ENCODE data around the gene BICDL1. TPM values are rescaled to one million over a fixed set of nuclear protein-coding genes. Genes with fewer than 3 reads are reported as not detected.

BICDL1 gene
- total RNA-seq, 1 donor from 2014 or later = 0.39 TPM

DNA sequence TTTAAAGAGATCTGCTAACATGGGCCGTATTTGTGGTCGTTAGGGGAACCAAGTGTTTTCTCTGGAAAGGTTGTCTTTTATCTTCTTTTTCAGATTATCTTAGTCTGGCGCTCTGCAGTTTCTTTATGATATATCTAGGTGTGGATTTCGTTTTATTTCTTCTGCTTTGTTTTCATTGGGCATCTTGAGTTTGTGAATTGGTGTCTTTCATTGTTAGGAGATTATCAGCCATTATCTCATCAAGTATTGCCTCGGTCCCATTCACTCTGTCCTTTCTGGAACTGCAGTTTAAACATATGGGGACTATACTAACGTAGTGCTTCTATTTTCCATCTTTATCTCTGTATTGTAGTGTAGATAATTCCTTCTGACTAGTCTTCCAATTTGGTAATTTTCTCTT is 60.4 kb downstream of the BICDL1 start:
- no peak for DNase-seq (ENCODE audit: low spot score)

DNA sequence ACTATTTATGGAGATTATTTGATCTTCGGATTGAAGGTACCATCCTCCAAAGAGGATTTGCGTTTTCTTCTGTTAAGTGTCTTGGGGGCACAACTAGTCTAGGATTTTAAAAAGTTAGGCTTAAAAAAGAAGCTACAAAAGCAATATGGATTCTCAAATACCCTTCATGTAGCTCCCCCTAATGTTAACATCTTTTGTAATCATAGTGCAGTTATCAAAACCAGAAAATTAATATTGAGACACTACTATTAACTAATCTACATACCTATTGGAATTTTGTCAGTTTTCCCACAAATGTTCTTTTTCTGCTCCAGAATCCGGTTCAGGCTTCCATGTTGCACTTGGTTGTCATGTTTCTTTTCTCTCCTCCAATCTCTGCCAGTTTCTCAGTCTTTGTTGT is 62.5 kb downstream of the BICDL1 start:
- DNase-seq (ENCODE audit: low spot score) = no peak

DNA sequence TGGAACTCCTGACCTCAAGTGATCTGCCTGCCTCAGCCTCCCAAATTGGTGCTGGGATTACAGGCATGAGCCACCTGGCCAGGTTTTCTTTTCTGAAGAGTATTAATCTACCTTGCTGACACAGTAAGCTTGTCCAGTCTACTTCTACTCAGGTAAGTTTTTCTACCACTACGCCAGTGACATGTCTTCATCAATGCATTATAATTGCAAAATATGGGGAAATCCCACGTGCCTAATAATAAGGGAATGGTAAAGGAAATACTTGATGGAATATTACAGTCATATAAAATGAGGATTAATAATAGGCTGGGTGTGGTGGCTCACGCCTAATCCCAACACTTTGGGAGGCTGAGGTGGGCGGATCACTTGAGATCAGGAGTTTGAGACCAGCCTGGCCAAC is 65.3 kb downstream of the BICDL1 start:
- DNase-seq (ENCODE audit: low spot score) = no peak

DNA sequence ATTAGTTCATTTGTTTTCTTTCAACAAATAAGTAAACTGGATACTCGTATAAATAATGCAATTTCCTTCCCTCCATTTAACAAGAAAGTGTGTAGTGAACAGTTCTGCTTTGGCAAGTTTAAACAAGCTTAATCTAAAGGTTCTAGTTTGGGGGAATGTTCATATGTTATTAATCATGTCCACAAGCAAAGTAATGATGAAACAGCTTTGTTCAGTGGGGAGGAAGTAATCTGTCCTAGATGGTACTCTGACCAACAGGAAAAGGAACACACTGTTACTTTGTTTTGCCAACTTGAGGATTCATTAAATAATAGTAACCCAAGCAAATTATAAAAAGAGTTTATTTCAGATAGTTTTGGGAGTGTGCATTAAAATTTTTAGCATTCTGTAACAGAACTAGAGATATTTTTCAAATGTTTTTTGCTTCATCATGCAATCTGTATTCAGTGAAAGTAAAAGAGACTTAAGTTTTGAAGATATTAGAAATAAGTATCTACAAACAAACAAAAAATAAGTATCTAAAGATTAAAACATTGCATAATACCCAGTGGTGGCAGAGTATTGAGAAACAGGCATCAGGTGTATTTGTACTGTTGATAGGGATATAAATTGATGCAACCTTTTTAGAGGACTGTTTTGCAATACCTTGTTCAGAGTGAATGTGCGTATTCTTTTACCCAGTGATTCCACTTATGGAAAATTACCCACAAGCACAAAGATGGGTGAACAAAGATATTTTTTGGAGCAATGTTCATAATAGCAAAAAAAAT is 66.4 kb downstream of the BICDL1 start:
- DNase-seq (ENCODE audit: low spot score) = no peak

DNA sequence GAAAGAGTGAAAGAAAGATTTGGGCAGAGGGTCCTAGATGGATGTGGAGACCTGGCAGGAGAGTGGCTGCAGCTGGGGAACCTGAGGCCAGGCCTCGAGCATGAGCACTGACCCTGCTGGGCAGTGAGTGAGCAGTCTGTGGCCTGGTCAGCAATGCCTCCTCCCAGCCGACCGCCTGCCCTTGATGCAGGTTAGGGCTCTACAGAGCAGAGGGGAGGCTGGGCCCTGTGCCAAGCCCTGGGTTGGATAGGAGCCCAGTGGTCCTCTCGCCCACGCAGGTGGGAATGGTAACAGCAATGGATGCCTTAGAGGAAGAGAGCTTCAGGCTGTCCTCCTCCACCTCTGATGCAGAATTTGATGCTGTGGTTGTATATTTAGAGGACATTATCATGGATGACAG is 67.7 kb downstream of the BICDL1 start:
- peak; percentile 60 for DNase-seq (ENCODE audit: low spot score)

DNA sequence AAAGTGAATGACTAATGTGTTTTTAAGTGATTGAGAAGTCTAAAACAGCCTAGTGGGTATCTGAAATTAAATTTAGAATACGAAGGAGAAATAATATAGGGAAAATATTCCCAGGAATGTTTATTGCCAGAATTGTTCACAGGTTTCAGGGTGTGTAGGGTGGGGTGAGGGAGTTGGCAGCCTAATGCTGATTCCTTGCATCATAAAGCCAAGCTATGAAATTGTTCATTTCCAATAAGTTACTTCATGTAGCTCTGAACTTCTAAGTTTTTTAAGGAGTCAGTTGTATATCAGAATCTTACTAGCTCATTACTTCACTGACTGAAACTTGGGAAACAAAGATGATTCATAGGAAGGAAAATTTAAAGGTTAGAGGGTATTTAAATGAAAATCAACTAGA is 71.2 kb downstream of the BICDL1 start:
- DNase-seq (ENCODE audit: low spot score) = no peak

DNA sequence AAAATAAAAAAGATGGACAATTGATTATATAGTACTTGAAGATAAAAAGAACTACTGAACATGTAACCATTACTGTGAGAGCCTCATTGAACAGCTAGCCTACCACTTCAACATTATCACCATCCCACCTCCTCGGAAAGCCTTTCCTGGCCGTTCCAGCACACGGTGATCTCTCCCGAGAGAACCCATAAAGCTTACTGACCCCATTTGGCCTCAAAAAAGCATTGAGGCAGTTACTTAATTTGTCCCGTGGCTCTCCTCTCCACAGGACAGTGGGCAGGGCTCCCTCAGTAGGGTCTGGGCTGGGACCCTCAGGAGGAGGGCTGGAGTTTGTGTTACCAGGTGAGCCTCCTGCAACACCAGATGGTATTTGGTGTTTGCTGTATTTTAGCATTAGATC is 71.7 kb downstream of the BICDL1 start:
- peak; percentile 47 for DNase-seq (ENCODE audit: low spot score)

DNA sequence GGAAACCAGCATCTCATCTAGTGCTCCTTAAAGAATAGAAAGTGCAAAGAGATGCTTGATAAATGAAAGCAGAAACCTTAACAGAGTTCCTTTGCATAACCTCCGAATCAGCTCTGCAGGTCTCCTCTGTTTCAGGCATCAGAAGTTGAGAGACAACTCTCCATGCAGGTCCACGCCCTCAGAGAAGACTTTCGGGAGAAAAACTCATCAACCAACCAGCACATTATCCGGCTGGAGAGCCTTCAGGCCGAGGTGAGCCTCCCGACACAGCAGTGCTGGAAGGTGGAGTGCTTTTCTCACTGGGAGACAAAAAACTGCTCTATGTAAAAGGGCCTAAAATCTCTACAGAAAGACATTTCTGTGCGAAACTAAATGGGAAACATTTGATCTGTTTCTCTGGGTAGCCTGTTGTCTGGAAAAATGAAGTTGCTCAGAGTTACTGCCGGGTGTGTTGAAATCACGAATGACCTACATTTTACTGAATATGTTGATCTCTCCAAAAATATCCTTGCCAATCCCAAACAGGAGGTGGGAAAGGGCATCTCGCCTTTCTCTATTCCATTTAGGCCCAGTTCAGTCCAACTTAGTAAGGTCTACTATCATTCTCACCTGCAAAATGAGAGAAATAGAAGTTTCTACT is 72.7 kb downstream of the BICDL1 start:
- DNase-seq (ENCODE audit: low spot score) = no peak

DNA sequence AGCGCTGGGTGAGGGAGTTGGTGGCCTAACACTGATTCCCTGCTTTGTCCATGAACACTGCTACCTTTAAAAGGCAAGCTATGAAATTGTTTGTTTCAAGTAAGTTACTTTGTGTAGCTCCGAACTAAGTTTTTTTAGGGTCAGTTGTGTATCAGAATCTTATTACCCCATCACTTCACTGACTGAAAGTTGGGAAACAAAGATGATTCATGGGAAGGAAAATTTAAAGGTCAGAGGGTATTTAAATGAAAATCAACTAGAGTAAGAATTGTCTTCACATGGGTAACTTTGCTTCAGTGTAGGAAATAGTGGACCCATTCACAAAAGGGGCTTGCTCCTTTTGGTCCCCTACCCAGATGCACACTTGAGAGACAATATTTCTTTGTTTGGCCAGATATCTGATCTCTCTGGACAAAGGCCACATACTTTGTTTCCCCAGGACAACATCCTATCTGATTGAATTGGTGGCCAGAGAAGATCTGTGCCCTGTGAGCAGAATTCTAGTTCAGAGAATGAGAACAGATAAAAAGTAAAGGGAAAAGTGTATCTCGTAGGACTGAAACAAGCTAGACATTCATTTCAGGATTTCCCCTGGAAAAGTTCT is 74.0 kb downstream of the BICDL1 start:
- DNase-seq (ENCODE audit: low spot score) = no peak

DNA sequence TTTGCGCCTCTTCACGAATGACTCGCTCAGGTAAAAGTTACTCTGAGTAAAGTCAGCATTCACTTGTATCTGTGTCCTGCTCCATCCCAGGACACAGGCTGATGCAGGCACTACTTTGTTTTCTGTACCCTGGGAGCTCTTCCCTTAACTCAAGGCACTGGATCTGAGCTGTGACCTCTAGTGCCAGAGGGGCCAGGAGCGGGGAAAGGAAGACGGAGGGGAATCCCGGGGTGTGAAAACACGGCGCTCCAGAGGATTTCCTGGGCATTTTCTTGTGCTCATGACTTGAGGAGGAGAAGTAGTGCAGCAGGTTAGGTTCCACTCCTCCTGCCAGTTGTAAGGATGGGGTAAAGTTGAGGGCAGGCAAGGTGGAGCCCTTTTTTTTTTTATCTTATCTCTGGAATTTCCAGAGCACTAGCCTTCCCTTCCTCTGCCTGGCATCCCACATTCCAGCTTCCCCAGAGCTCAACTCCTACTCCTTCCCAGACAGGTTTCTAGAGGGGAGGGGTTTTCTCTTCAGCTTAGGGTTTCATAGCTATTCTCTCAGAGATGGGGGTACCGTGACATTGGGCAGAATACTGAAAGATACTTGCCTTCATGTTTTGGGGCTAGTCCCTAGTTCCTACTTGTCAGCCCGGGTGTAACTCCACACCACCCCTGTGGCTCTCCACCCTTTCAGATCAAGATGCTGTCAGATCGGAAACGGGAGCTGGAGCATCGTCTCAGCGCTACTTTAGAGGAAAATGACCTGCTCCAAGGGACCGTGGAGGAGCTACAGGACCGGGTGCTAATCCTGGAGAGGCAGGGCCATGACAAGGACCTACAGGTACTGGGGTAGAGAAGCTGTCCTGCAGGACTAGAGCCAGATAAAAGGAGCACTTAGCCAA is 75.3 kb downstream of the BICDL1 start:
- DNase-seq (ENCODE audit: low spot score) = peak; percentile 76

DNA sequence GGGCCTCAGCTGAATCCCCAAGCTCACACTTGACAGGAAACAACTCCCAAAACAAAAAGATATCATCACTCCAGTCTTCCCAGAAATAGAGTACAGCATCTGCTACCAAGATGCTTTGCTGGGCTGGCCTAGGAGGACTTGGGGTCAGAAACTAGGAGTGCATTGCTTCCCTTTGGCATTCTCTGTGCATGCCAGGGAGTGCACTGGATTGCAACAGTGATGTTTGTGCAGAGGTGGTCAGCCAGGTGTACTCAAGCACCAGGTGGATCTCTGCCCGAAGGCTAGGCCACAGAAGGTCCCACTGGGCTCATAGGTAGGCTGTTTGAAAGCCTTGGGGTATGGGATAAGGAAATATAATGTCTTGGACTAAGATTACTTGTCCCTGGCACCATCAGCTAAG is 76.4 kb downstream of the BICDL1 start:
- no peak for DNase-seq (ENCODE audit: low spot score)

DNA sequence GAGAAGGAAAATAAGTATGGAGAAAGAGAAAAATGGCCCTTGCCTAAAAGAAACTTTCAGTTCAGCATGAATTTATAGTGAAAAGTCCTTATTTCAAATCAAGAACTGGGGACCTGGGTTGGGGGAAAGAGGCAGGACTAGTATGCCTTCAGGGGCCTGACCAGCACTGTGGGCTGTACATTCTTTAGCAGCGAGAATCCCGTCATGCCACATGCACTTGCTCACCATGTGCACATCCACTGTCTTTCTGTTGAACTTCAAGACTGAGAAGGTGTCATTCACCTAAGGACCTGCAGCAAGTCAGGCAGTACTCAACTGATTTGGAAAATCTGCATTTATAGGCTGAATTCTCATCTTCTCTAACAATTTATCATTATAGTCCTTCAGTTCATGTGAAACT is 77.3 kb downstream of the BICDL1 start:
- no peak for DNase-seq (ENCODE audit: low spot score)

DNA sequence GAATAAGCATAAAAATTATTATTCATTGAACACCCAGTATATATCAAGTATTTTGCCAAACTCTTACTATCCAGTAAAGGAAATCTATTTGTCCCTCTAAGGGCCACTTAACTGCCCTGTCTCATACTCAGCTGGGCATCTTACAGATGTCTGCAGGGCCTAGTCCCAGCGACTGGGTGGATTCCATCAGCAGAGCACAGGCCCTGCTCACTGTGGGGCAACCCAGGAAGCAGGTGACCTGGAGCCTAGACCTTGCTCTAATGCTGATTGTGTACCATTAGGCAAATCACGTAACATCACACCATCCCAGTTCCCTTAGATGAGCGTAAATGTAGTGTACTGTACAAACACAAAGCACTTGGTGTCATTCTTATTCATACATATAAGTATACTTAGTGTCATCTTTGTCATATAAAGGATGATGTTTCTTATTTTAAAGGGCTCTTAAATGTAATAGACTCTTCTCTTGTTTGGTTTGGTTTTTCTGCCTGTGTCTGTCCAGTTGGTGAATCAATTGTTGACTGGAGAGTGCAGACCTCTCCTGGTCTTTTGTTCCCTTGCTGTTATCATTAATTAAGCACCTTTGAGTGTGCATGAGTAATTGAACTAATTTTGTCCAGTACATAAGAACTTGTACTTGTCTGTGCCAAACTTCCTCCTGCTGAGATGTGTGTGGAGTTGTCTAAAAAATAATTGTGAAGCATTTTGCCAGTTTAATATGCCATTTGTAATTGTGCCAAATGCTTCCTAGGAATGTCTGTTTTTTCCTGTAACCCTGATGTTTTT is 78.2 kb downstream of the BICDL1 start:
- peak; percentile 57 for DNase-seq (ENCODE audit: low spot score)

DNA sequence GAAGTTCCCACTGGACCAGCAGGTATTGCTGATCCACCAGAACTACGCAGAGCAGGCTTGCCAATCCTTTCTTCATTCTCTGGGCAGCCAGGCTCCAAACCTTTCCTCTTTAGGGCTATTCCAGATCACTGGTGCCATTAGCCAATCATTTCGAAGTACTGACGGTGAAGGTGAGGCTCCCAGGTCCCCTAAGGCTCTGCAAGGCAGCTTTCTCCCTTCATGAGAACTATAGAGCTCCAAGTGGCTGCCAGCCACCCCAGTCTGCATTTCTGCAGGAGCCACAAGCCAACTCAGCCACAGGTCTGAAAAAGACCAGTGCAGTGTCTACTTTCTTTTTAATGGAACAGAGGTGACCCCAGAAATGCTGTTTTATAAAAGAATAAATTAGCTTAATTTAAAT is 78.9 kb downstream of the BICDL1 start:
- no peak for DNase-seq (ENCODE audit: low spot score)

DNA sequence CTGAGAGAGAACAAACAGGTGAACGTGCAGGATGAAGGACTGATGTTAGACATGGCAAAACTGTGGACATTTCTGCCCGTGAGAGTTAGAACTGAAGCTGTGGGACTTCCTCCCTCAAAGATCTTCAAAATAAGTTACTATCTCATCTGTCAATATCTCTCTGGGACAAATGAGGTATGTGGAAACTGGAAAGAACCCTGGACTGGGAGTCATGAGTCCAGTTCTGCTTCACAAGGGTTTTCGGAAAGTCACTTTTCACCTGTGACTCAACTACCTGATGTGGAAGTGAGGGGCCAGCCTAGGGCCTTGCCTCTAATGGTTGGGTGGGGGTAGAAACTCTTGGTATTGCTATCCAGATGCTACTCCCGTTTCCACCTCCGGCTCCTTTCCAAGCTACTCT is 80.2 kb downstream of the BICDL1 start:
- peak; percentile 47 for DNase-seq (ENCODE audit: low spot score)

DNA sequence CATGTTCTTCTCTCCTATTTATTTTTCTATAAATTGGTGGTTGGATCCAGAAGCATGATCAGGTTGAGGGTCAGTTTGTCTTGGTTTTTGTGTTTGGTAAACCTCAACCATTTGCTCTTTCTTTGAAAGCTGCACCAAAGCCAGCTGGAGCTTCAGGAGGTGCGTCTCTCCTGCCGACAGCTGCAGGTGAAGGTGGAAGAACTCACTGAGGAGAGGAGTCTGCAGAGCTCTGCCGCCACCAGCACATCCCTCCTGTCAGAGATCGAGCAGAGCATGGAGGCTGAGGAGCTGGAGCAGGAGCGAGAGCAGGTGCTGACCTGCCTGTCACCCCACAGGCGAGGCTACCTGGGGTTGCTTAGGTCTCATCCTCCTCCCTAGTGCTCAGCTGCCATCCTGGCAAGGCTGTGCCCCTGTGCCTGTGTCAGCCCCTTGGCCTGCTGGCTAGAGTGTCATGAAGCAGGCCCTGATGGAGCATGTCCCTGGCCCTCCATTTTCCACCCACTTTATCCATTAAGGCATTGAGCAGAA is 82.5 kb downstream of the BICDL1 start:
- peak; percentile 55 for DNase-seq (ENCODE audit: low spot score)

DNA sequence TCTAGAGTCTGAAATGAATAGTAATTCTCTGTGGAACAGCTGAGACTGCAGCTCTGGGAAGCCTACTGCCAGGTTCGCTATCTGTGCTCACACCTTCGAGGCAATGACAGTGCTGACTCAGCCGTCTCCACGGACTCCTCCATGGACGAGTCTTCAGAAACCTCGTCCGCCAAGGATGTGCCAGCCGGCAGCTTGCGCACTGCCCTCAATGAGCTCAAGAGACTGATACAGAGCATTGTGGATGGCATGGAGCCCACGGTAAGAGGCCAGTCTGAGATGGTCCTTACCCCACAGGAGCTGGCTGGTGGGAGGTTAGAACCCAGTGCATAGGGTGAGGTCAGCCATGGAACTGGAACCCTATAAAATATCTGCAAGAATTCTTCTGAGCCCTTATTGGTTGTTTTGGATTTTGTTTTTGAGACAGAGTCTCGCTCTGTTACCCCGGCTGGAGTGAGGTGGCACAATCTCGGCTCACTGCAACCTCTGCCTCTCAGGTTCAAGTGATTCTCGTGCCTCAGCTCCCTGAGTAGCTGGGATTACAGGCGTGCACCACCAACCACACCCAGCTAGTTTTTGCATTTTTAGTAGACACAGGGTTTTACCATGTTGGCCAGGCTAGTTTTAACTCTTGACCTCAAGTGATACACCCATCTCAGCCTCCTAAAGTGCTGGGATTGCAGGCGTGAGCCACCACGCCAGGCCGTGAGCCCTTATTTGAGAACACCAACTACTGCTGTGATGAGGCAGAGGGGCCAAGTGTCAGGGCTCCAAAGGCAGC is 83.6 kb downstream of the BICDL1 start:
- peak; percentile 73 for DNase-seq (ENCODE audit: low spot score)

DNA sequence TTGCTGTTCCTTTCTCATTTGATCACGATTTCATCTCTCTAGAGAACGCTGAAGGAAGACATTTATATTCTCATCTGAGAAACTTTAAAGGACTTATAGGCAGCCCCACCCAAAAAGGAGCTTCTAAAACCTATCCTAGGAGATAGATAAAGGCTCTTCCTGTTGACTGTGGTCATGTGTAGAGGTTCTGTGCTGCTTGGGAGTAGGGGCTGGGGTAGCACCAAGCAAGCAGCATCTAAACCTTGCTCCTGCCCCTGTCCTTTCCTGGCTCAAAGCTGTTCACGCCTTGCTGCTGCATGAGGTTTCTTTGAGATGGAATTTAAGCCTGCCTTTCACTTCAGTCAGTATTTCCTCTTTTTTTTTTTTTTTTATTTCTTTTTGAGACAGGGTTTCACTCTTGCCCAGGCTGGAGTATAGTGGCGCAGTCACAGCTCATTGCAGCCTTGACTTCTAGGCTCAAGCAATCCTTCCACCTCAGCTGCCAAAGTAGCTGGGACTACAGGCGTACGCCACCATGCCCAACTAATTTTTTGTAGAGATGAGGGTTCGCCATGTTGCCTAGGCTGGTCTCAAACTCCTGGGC is 86.1 kb downstream of the BICDL1 start:
- peak; percentile 14 for DNase-seq (ENCODE audit: low spot score)

DNA sequence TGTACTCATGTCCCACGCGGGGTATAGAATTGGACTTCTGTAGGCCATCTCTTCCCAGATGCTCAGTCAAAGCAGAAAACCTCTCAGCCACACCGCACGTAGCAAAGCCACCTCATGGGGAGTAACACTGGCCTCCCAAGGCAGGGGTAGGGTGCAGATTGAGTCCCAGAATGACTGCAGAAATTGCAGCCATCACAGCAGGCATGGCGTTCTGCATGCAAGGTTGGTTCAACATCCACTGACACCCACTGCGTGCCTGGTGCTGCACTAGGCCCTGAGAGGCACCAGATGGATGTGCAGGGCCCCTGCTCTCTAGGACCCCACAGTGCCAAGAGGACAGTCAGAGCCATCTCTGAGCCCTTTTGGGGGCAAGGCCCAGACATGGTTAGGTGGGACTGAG is 87.6 kb downstream of the BICDL1 start:
- peak; percentile 84 for DNase-seq (ENCODE audit: low spot score)

Data from mesenteric fat pad (tissue), 1 donor.